CD4-positive, alpha-beta T cell treated with Interleukin-12 subunit alpha and Interleukin-12 subunit beta, for 1 hour (primary cell): ENCODE data around the gene SYT7.
"Not testable (repeated sequence)": the region's sequence is repeated elsewhere in the genome, so short reads cannot be mapped to it uniquely, and the experiment has no call there.

Source experiments
- DNase-seq: peaks from one replicate; pipeline ENCODE4 v3.0.0-alpha.2; 2020

The SYT7 gene

GRCh38 chr11:61472868-61473267 is 108.0 kb downstream of the SYT7 start:
- no peak for DNase-seq

GRCh38 chr11:61472282-61472681 is 108.6 kb downstream of the SYT7 start:
- no peak for DNase-seq

GRCh38 chr11:61468002-61468401 is 112.9 kb downstream of the SYT7 start:
- no peak for DNase-seq

GRCh38 chr11:61467602-61468001 is 113.3 kb downstream of the SYT7 start:
- DNase-seq: not testable (repeated sequence)
